Stimulated activated CD4-positive, alpha-beta T cell treated with anti-CD3 and anti-CD28 coated beads, Interleukin-12 subunit alpha, Interleukin-12 subunit beta, amount 100 ng/mL, for 24 hours (primary cell): ENCODE results near the gene CARD11.
"Not testable (repeated sequence)": the region's sequence is repeated elsewhere in the genome, so short reads cannot be mapped to it uniquely, and the experiment has no call there.

Experiments used
- DNase-seq, 2 experiments: peaks; one replicate each; pipeline ENCODE4 v3.0.0-alpha.2; 2020; ENCODE audit warnings: low read depth in 2 of 2

CARD11 gene

DNA sequence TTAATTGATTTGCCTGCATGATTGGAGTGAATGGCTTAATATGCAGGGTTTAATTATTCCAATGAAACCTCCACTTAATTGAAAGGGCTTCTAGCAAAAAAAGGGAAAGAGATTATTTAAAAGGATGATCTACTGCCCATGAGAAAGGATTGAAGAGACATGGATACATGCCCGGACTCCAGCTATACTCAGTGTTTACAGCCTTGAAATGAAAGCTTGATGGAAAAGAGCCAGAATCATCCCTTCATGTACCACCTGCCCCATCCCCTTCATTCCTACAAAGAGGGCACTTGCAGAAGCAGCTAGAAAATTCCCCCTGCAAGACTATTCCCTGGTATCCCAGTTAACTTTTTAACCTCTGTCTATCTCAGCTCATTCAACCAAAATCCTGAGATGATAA lies 78.4 kb downstream of the CARD11 start:
- DNase-seq: no peak

DNA sequence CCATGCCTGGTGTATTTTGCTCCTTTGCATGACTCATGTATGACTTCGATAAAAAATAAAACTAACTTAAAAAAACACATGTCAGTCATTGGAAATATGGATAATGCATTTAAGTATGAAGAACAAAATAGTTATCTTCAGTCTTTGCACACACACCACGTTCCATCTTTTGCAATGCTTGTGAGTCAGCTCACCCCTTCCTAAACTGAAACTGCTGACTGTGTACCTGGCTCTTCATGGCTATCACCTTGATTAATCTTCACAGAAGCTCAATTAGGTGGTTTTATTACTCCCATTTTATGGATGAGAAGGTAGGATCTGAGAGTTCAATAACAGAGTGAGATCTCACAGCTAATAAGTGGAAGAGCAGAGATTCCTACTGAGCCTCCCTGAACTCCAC lies 79.5 kb downstream of the CARD11 start:
- no peak for DNase-seq

DNA sequence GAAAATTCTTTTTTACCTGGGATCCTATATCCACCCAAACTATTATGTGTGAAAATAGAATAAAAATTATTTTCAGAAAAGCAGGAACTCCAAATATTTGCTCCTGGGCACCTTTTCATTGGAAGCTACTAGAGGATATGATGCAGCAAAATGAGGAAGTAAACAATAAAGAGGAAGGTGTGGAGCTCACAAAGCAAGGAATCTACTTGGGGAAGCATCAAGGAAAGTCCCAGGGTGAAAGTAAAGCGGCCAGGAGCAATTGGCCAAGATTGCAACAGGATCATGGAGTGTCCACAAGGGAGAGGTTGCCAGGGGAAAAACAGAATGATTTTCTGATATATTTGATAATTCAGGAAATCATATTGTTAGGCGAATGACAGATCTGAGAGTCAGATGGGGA lies 80.8 kb downstream of the CARD11 start:
- DNase-seq: no peak

DNA sequence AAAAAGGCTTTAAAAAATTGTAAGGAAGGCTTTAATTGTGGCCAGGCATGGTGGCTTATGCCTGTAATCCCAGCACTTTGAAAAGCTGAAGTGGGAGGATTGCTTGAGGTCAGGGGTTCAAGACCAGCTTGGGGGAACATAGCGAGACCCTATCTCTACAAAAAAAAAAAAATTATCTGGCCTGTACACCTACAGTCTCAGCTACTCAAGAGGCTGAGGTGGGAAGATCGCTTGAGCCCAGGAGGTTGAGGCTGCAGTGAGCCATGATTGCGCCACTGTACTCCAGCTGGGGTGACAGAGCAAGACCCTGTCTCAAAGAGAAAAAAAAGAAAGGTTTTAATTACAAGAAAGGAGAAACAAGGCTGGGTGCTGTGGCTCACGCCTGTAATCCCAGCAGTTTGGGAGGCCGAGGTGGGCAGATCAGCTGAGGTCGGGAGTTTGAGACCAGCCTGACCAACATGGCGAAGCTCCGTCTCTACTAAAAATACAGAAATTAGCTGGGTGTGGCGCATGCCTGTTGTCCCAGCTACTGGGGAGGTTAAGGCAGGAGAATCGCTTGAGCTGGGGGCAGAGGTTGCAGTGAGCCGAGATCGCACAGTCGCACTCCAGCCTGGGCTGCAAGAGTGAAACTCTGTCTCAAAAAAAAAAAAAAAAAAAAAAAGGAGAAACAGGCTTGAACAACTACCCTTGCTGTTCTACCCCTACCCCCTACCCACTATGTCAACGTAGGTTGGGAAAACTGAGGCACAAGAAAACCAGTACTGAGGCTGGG lies 83.7 kb downstream of the CARD11 start:
- DNase-seq: no peak

DNA sequence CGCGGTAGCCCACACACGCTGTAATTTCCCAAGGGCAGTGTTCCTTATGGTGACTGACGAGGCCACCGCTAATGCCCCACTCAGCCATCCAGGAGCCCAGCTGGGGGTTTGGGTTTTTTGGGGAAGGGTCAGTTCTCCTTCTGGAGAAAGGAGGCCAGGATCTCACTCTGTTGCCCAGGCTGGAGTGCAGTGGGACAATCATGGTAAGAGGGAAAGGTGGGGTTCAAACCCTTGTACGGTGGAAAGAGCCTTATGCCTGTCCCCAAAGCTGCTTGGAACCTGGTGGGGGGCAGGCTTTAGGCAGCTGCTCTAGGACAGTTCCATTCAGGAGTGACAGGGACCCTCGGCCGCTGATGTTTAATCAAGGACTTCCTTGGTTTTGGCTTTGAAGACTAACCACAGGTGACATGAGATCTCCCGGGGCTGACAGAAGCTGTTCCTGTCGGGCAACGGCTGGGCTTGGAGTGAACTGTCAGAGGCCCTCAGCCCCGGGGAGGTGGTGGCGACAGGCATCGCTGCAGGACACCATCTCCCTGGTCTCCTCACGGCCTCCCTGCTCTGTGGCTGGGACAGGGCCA lies 84.5 kb downstream of the CARD11 start:
- DNase-seq: no peak

DNA sequence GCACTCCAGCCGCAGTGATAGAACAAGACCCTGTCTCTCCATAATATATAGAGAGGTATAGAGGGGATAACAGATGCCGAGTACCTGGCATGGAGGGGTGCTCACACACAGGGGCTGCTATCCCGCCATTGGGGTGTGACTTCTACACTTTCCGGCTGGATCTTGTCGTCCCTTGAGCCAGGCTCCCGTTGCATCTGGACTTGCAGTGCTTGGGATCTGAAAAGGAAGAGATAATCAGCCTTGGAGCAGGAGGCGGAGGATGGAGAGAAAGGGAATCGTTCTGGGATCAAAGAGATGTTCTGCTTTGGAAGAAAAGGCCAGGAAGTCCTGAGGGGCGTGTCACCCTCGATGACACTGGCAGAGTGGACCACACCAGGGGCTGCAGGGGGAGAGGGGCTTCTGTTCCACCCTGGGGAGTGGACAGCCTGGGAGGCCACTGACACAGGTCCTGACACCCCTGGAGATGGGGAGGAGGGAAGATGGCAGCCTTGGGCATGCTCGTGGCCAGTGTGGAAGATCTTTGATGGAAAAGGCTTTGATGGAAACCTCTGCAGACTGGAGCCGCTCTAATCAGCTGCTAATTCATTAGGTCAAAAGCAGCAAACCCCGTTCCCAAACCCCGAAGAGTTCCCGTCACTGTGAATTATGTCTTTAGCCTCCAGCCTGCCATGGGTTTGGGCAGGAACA lies 85.1 kb downstream of the CARD11 start:
- DNase-seq: no peak

DNA sequence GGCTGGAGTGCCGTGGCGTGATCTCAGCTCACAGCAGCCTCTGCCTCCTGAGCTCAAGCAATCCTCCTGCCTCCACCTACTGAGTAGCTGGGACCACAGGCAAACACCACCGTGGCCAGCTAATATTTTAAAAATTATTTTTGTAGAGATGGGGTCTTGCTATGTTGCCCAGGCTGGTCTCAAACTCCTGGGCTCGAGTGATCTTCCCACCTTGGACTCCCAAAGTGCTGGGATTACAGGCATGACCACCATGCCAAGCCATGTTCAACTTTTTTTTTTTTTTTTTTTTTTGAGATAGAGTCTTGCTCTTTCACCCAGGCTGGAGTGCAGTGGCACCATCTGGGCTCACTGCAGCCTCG lies 86.3 kb downstream of the CARD11 start:
- not testable (repeated sequence) for DNase-seq

DNA sequence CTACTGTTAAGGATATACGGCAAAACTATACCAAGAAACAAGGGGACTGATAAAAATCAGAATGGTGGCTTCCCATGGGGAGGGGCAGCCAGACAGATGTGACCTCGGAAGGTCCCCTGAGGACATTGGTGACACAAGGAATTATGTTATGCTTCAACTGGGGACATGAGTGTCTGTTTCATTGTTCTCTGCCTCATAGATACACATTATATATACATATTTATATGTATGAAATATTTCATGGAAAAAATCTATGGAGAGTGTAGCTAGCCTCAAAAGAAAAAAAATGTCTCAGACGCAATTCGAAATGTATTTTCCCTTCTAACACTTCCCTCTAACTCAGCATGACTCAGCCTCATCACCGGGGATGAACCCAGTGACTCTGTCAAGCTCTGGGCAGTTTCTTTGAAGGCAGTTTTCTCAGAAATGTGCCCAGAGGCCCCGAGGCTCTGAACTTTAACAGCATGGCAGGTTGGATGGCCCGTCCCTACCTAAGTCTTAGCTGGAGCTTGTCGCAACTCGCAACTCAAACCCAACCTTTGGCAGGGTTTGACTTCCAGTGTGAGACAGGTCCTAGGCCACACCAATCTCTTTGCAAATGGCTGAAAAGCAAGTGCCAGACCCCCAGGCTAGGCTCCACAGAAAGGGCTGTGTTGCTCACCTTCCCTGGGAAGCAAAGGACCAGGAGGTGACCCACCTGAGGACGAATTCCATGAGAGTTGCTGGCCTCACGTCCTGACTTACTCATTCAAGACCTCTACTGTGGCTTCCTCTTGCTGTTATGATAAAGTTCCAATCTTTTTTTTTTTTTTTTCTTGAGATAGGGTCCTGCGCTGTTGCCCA lies 86.9 kb downstream of the CARD11 start:
- peak in 1 of 2 experiments; percentile 43 for DNase-seq

DNA sequence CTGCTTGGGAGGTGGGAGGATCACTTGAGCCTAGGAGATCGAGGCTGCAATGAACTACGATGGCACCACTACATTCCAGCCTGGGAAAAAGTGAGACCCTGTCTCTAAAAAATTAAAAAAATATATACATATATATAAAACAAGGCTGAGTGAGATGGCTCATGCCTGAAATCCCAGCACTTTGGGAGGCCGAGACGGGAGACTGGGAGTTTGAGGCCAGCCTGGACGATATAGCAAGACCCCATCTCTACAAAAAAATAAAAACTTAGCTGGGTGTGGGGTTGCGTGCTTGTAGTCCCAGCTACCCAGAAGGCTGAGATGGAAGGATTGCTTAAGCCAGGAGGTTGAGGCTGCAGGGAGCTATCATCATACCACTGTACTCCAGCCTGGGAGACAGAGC lies 87.6 kb downstream of the CARD11 start:
- no peak for DNase-seq

DNA sequence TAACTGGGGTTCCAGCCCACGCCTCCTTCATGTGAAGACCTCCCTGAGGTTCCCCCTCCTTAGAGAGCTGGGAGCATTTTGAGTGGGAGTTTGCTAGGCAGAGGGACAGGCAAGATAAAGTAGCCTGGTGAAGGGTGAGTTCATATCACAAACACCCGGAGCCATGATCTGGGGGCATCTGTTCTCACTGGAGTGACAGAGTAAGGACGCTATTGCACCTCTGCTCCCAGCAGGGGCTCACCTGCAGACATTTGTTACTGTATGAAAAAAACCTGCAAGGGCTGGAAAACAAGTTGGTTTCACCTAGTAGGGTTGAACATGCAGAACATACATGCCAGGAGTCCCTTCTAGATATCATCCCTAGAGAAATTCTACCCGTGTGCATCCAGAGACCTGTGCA lies 88.4 kb downstream of the CARD11 start:
- no peak for DNase-seq

DNA sequence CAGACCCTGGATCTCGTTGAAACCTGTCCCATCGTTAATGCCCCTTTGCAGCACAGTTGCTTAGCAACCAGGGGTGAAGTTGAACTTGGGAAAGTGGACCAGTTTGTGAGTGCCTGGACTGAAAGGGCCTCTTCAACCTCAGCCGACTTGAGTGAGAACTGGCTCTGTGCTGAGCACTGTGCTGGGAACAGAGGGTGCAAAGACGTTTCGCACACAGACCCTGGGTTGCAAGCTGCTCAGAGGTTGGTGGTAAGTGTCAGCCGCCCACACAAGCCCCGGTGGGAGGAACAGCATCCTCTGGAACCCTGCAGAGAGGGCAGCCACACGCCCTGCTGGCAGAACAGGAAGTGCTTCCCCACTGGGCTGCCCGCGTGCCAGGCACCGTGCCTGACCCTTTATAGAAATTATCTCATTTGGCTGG lies 89.2 kb downstream of the CARD11 start:
- DNase-seq: no peak

DNA sequence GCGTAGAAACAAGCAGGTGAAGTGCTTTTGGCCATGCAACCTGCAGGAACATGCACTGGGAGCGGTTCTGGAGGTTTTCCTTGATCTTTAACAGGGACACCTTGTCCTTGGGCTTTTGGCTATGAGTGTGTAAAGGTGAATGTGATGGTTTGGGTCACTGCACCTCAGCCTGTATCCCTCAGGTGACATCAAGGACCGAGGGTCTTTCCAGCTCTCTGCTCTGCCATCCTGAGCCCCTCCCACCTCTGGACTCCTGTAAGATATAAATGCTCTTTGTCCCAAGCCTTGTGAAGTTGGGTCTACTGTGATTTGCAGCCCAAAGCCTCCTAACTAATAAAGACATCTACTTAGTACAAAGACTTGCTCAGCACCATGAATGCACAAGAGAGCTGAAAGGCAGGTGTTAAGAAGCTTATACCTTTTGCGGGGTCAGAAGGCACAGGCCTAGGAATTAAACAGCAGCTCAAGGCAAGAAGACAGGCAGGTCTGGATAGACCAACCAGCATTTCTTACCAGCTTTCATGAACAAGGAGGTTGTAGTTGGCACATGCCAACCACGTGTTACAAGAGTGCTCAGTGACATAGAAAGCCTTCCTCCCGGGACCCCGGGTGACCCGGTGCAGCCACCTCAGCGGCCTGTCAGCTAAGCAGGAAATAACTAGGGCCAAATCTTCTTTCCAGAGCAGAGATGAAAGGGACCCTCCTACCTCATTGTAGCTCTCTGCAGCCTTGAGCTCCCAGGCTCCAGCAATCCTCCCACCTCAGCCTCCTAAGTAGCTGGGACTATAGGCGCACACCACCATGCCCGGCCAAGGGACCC lies 89.9 kb downstream of the CARD11 start:
- no peak for DNase-seq

DNA sequence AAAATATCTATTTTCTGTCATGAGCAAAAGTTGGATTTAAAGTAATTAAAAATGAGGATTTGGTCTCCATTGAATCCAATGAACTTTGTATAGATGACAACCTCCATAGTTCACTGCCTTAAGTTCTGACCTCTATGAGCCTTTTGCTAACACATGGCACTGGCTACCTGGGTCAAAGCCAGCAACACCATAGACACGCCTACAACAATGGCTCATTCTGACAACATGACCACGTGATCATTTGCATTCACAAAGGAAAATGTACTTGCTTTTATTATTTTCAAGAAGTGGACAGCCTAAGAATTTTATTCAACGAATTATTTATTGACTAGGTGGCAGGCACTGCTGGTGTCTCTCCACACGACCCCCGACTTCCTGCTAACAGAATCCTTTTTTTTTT lies 90.6 kb downstream of the CARD11 start:
- DNase-seq: no peak

DNA sequence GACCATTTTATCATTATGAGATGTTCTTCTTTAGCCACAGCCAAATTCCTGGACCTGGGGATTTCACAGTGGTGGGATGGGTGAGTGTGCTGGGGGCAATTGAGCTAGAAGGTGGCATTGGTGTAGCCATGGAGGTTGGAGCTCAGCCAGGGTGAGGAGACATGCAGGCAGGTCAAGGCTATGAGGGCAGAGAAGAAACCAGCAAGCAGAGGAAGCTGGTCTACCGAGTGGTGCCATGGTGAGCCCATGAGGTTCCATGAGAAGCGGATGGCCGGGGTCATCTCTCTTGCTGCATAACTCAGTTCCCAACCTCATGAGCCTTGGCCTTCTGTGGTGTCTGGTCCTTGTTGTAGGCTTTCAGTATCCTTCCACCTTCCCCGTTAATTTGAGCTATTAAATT lies 91.4 kb downstream of the CARD11 start:
- DNase-seq: no peak

DNA sequence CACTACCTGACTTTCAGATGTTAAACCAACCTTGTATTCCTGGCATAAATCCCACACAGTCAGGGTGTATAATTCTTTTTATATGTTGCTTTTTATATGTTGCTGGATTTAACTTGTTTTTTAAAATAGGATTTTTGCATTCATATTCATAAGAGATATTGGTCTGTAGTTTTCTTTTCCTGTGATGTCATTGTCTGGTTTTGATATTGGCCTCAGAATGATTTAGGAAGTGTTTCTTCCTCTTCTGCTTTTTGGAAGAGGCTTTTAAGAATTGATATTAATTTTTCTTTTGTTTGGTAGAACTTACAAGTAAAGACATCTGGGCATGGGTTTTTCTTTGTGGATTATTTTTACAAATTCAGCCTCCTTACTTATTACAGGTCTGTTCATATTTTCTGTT lies 93.1 kb downstream of the CARD11 start:
- no peak for DNase-seq

DNA sequence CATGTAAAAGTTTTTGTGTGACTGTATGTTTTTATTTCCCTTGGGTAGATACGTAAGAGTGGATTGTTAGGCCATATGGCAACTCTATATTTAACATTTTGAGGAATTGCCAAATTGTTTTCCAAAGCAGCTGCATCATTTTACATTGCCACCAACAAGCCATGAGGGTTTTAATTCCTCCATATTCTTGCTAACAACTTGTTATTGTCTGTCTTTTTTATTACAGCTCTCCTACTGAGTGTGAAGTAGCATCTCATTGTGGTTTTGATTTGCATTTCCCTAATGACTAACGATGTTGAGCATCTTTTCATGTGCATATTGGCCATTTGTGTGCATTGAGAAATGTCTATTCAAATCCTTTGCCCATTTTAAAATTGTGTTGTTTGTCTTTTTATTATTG lies 94.9 kb downstream of the CARD11 start:
- DNase-seq: no peak

DNA sequence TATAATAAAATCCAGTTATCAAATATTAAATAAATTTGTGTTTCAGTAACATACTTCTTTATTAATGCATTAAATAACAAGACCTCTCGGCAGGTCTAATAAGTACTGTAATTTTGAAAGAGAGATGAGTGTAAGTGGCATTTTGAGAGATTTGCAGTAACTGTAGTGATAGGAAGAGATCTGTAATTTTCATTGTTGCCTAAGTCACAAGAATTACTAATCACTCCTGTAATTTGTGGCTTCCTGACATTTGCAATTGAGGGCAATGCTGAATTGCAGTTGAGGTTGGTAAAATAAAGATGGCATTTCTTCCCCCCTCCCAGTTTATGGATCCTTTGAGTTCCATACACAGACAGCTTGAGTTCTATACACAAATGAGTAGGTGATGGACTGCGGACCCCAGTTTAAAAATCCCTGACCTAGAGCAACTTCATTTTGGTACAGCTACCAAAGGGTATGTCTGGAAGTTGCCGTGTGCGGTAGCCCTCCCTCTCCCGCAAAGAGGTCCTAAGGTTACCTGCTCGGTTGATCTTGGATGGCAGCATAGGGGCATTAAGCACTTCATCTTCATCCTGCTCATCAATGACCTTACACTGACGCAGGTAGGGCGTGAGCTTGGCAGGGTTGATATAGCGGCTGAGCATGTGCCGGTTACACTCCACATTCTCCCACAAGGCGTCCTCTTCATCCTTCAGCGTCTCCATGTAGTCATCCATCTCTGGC lies 96.4 kb downstream of the CARD11 start:
- DNase-seq: no peak

DNA sequence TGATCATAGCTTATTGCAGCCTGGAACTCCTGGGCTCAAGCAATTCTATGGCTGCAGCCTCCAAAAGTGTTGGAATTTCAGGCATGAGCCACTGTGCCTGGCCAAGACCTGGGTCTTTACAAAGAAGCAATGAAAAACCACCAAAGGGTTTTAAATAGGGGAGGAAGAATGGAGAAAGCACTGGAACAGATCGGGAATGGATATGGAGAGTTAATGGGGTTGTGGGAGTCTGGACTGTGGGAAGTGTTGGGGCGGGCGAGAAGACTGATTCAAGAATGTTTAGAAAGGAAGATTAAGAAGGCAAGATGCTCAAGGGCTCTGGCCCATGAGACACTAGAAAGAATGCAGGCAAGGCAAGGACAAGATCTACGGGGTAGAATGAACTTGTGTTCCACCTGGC lies 98.5 kb downstream of the CARD11 start:
- no peak for DNase-seq

DNA sequence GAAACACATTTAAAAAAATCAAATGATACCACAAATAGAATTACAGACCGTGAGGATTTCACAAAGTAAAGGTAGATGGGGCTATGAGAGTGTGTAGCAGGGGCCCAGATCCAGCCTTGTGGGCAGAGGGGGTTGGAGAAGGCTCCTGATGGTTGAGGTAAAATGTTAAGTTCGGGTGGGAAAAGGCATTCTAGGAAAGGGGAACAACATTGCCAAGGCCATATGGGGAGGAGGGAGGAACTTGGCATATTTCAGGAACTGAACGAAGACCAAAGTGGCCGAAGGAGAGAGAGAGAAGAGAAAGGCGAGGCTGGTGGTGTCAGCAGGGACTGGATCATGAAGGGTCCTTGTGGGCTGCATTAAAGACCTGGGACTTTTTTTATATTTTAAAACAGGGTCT lies 98.9 kb downstream of the CARD11 start:
- no peak for DNase-seq

DNA sequence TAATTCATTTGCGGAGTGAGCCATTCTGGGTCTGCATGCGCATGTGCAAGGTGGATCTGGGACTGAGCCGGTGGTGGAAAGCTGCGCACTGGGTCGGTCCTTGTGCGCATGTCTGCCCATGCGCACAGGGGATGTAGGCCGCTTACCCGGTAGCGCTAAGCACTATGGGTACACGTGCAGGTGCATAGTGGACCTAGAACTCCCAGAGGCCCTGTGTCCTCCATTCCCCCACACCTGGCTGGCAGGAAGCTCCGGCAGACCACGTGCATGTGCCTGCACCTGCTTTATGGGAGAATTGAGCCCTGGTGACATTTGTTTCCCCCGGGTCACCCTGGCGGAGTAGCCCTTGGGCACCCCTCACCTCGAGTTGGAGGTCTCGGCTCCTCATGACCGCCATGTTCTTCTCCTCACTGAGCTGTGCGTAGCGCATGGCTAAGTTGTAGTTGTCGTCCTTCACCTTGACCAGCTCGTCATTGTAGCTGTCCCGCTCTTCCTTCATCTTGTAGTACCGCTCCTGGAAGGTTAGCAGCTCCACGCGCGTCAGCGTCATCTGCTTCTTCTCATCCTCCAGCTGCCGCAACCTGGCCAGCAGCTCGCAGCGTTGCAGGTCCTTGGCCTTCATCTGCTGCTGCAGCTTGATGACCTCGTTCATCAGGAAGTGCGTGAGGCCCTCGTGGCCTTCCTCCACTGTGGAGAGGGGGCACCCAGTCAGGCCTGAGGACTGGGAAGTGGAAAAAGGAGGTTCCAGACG lies 99.6 kb downstream of the CARD11 start:
- no peak for DNase-seq
